ENCODE data around the gene TSR3.

Gene TSR3

GRCh38 chr16:1308036-1308976 lies 43.4 kb downstream of the TSR3 start:
- DNase-seq (ENCODE audit: low read depth), result no peak

- DNase-seq (ENCODE audit: low read depth), result no peak
Measured at GRCh38 chr16:1306334-1306733, 45.3 kb downstream of the TSR3 start.

- DNase-seq (ENCODE audit: low read depth), result no peak
Measured at GRCh38 chr16:1305823-1306222, 45.9 kb downstream of the TSR3 start.

GRCh38 chr16:1301562-1301961 lies 50.1 kb downstream of the TSR3 start:
- DNase-seq (ENCODE audit: low read depth), result no peak

GRCh38 chr16:1300664-1301476 lies 50.8 kb downstream of the TSR3 start:
- no peak for DNase-seq (ENCODE audit: low read depth)

GRCh38 chr16:1299868-1300203 lies 51.8 kb downstream of the TSR3 start:
- no peak for DNase-seq (ENCODE audit: low read depth)
